HEK293T (cell line): ENCODE data around the gene TST.

Experiments used
- CTCF ChIA-PET: fragments of 350-600 bp; formaldehyde crosslinking; extraction: SDS; loops from one replicate; lab custom pipeline; 2021; ENCODE audit warnings: antibody characterized with exemption, inconsistent platforms; lab: Yijun Ruan, JAX
- POLR2A ChIA-PET: fragments of 350-600 bp; formaldehyde crosslinking; extraction: SDS; loops from one replicate; lab custom pipeline; 2020; ENCODE audit warnings: antibody characterized with exemption, inconsistent platforms; lab: Yijun Ruan, JAX
- DNase-seq: peaks from one replicate; pipeline ENCODE4 v3.0.0; 2012; ENCODE audit warnings: mixed read lengths; ENCODE audit errors: extremely low spot score
- ARNT ChIP-seq: fragments of 450-650 bp; IDR thresholded peaks from 2 replicates; pipeline ENCODE4 v1.6.1; 2017; ENCODE audit warnings: mild to moderate bottlenecking
- BHLHE40 ChIP-seq: fragments of 450-650 bp; IDR thresholded peaks from 2 replicates; pipeline ENCODE4 v1.6.1; 2016; ENCODE audit warnings: mild to moderate bottlenecking, moderate library complexity, borderline replicate concordance
- CTBP1 ChIP-seq: fragments of 450-650 bp; IDR thresholded peaks from 2 replicates; pipeline ENCODE4 v1.6.1; 2016; ENCODE audit warnings: borderline replicate concordance
- ELF4 ChIP-seq: fragments of 450-650 bp; IDR thresholded peaks from 2 replicates; pipeline ENCODE4 v1.6.1; 2017; ENCODE audit warnings: antibody characterized with exemption
- FOXA1 ChIP-seq: fragments of 450-650 bp; IDR thresholded peaks from 2 replicates; pipeline ENCODE4 v1.6.1; 2016; ENCODE audit warnings: mild to moderate bottlenecking
- FOXK2 ChIP-seq: fragments of 450-650 bp; IDR thresholded peaks from 2 replicates; pipeline ENCODE4 v1.6.1; 2016; ENCODE audit warnings: mild to moderate bottlenecking
- FOXM1 ChIP-seq: fragments of 450-650 bp; IDR thresholded peaks from 2 replicates; pipeline ENCODE4 v1.6.1; 2017; ENCODE audit warnings: mild to moderate bottlenecking, borderline replicate concordance
- HDGF ChIP-seq: fragments of 450-650 bp; IDR thresholded peaks from 2 replicates; pipeline ENCODE4 v1.6.1; 2017; ENCODE audit warnings: antibody characterized with exemption, borderline replicate concordance
- L3MBTL2 ChIP-seq: fragments of 450-650 bp; conservative IDR thresholded peaks from 2 replicates; pipeline ENCODE4 v1.6.1; 2016; ENCODE audit warnings: mild to moderate bottlenecking
- LEF1 ChIP-seq: fragments of 450-650 bp; IDR thresholded peaks from 2 replicates; pipeline ENCODE4 v1.6.1; 2017; ENCODE audit warnings: mild to moderate bottlenecking, borderline replicate concordance
- NFRKB ChIP-seq: fragments of 450-650 bp; IDR thresholded peaks from 2 replicates; pipeline ENCODE4 v1.6.1; 2016; ENCODE audit warnings: mild to moderate bottlenecking, moderate library complexity
- SP1 ChIP-seq: fragments of 450-650 bp; IDR thresholded peaks from 2 replicates; pipeline ENCODE4 v1.6.1; 2017
- SUZ12 ChIP-seq: fragments of 450-650 bp; IDR thresholded peaks from 2 replicates; pipeline ENCODE4 v1.6.1; 2016; ENCODE audit warnings: mild to moderate bottlenecking
- TARDBP ChIP-seq: fragments of 450-650 bp; IDR thresholded peaks from 2 replicates; pipeline ENCODE4 v1.6.1; 2016
- ZNF384 ChIP-seq: fragments of 450-650 bp; IDR thresholded peaks from 2 replicates; pipeline ENCODE4 v1.6.1; 2016
- TF ChIP-seq, protein P1 (sequence below): fragments of 450-650 bp; IDR thresholded peaks from 2 replicates; pipeline ENCODE4 v1.6.1; 2016

Gene TST

GRCh38 chr22:37019309-37020191 is at the start of gene TST, which contains the start of gene MPST:
Gene TST, minus strand, starts transcription at chr22:37019447. Its CDS starts 715 bp downstream, at chr22:37018732.
Gene MPST, plus strand, starts transcription at chr22:37019742. Its CDS starts 95 bp downstream, at chr22:37019837.
- DNase-seq = peak; percentile 89

DNA sequence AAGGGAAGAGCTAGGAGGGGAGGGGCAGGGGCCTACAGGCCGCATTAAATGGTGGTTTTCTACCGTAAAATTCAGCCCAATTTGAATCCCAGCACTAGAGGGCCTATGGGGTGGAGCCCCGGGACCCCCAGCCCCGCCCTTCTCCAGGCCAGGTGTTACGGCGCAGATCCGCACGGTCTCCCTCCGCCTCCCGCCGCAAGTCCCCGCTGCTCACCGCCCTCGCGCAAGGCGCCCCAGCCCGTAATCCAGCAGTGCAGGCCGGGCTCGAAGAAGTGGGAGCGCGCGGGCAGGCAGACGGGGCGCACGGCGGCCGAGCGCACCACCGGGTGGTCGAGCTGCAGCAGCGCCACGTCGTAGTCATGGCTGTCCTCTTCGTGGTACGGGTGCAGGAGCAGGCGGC is 49.6 kb upstream of the TST start:
- TF ChIP-seq LEF1 = no peak
- TF ChIP-seq FOXK2 = no peak
- TF ChIP-seq SP1 = no peak
- no peak for TF ChIP-seq NFRKB
- no peak for TF ChIP-seq TARDBP
- TF ChIP-seq CTBP1 = no peak
- no peak for TF ChIP-seq ZNF384
- TF ChIP-seq FOXM1 = no peak
- no peak for TF ChIP-seq FOXA1
- no peak for TF ChIP-seq SUZ12
- POLR2A ChIA-PET = interaction anchor here (2.6 kb wide), 1 partner anchor 17 kb away, joined by 7 read pairs; the partner anchor contains the start of gene KCTD17
- CTCF ChIA-PET = no interaction called here
- no peak for DNase-seq

More at GRCh38 chr22:37019309-37020191, at the start of gene TST, which contains the start of gene MPST:
- peak; percentile 77 for TF ChIP-seq ARNT
- no peak for TF ChIP-seq SP1
- no peak for TF ChIP-seq FOXK2
- no peak for TF ChIP-seq CTBP1
- TF ChIP-seq NFRKB = no peak
- TF ChIP-seq, protein P1, sequence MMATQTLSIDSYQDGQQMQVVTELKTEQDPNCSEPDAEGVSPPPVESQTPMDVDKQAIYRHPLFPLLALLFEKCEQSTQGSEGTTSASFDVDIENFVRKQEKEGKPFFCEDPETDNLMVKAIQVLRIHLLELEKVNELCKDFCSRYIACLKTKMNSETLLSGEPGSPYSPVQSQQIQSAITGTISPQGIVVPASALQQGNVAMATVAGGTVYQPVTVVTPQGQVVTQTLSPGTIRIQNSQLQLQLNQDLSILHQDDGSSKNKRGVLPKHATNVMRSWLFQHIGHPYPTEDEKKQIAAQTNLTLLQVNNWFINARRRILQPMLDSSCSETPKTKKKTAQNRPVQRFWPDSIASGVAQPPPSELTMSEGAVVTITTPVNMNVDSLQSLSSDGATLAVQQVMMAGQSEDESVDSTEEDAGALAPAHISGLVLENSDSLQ = no peak
- no peak for TF ChIP-seq L3MBTL2
- no peak for TF ChIP-seq ELF4
- TF ChIP-seq LEF1 = 0 out of 2 replicates have a peak, but pooled peaks have one; percentile 72
- TF ChIP-seq FOXM1 = peak; percentile 94
- TF ChIP-seq BHLHE40 = no peak
- POLR2A ChIA-PET = interaction anchor here (0.9 to 3.4 kb wide), 15 partner anchors 10 to 244 kb away, joined by 3 to 21 read pairs (median 4); partner anchors contain the start of genes IFT27 and KCTD17
- CTCF ChIA-PET = interaction anchor here (0.8 kb wide), 2 partner anchors 164 to 178 kb away, joined by 3 to 6 read pairs; no protein-coding TSS in a partner anchor

DNA sequence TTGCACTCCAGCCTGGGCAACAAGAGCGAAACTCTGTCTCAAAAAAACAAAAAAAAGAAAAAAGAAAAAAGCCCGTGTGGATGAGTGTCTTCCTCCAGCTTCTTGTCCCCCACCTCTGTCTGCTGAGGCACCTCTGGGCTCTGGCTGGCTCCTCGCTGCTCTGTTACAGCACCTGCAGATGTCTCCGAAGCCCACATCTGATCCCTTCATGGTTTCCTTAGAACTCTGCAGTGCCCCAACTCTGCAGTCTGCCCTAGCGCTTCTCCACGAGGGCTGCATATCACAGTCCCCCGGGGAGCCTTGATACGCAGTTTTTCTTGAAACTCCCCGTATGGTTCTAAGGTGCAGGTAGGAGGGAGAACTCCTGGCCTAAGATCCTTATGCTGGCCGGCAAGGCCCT is 48.2 kb upstream of the TST start:
- POLR2A ChIA-PET = no interaction called here
- CTCF ChIA-PET = no interaction called here
- TF ChIP-seq ZNF384 (no peak), ARNT (no peak), HDGF (no peak), L3MBTL2 (no peak), FOXK2 (no peak), ELF4 (no peak), FOXA1 (no peak), SUZ12 (no peak), NFRKB (no peak)
- no peak for DNase-seq

- ChIA-PET CTCF (no interaction called here), POLR2A (interaction anchor here (1.3 kb wide), 1 partner anchor 47 kb away, joined by 3 read pairs; the partner anchor contains the start of genes MPST and TST)
- no peak for DNase-seq
- TF ChIP-seq ARNT = no peak
- no peak for TF ChIP-seq NFRKB
- no peak for TF ChIP-seq TARDBP
- no peak for TF ChIP-seq HDGF
- no peak for TF ChIP-seq FOXK2
- TF ChIP-seq FOXA1 = no peak
- no peak for TF ChIP-seq L3MBTL2
- TF ChIP-seq LEF1 = no peak
- no peak for TF ChIP-seq FOXM1
- TF ChIP-seq, protein P1 = no peak
Observed at GRCh38 chr22:37065961-37066360, 46.7 kb upstream of the TST start.

GRCh38 chr22:37065180-37065579 is 45.9 kb upstream of the TST start:
- ChIA-PET POLR2A (interaction anchor here (1.3 kb wide), 1 partner anchor 46 kb away, joined by 3 read pairs; the partner anchor contains the start of genes MPST and TST), CTCF (no interaction called here)
- TF ChIP-seq NFRKB (no peak), ARNT (no peak), SUZ12 (no peak), CTBP1 (no peak), HDGF (no peak), ELF4 (no peak), FOXK2 (no peak), ZNF384 (no peak)
- TF ChIP-seq, protein P1 = no peak
- DNase-seq = no peak

GRCh38 chr22:37064553-37064952 is 45.3 kb upstream of the TST start:
- TF ChIP-seq ELF4 (no peak), NFRKB (no peak), SUZ12 (no peak), LEF1 (no peak), L3MBTL2 (no peak), ARNT (no peak), SP1 (no peak), FOXK2 (no peak), FOXA1 (no peak), TARDBP (no peak), FOXM1 (no peak)
- TF ChIP-seq, protein P1 = no peak
- DNase-seq = no peak
- ChIA-PET CTCF (no interaction called here), POLR2A (no interaction called here)
